ENCODE data around the gene SPON2. TPM values are rescaled to one million over a fixed set of nuclear protein-coding genes. Genes with fewer than 3 reads are reported as not detected.
A peak's percentile ranks its signal among the peaks of the same experiment; 100 is the strongest.

Gene SPON2
- total RNA-seq, 1 experiment from 2014 or later = 2.3 TPM

DNA sequence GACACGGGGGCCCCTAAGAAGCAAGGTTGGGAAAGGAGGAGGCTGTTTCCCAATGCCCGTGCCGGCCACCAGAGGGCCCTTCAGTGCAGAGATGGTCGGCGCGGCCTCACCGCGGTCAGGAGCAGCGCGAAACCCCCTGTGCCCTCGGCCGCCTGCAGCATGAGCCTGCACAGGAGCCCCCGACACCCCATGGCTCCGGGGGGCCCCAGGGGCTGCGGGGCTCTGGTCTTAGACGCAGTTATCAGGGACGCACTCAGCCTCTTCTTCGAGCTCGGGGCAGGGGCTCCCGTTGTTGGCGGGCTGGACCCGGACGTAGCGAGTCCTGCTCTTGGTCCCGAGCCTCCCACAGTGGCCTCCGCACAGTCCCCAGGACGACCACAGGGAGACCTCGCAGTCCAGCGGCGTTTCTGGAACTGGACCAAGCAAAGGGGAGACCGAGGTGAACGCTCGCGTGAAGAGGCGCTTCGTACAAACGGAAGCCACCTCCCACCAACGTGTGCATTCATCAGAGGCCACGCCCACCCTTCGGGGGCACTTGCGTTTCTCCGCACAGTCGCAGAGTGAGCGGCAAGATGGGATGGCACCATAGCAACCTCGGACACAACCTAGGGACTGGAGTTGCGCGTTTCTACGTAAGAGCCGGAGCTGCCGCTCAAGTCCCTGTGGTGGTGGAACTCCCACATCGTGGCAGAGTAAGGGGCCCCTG lies 5.0 kb downstream of the SPON2 start:
- TF ChIP-seq, protein P1, sequence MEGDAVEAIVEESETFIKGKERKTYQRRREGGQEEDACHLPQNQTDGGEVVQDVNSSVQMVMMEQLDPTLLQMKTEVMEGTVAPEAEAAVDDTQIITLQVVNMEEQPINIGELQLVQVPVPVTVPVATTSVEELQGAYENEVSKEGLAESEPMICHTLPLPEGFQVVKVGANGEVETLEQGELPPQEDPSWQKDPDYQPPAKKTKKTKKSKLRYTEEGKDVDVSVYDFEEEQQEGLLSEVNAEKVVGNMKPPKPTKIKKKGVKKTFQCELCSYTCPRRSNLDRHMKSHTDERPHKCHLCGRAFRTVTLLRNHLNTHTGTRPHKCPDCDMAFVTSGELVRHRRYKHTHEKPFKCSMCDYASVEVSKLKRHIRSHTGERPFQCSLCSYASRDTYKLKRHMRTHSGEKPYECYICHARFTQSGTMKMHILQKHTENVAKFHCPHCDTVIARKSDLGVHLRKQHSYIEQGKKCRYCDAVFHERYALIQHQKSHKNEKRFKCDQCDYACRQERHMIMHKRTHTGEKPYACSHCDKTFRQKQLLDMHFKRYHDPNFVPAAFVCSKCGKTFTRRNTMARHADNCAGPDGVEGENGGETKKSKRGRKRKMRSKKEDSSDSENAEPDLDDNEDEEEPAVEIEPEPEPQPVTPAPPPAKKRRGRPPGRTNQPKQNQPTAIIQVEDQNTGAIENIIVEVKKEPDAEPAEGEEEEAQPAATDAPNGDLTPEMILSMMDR (conservative IDR thresholded peaks at IDR 0.05) = peak; percentile 93
- H2AK5ac ChIP-seq (ENCODE audit: insufficient read length, low read length) = no peak overlapping the region
- H4K8ac ChIP-seq (replicated peaks; ENCODE audit: insufficient read length, low read depth, low read length) = no peak overlapping the region
- H3K18ac ChIP-seq (ENCODE audit: insufficient read length, low read depth, low read length) = peak overlapping the region; percentile 73
- no peak overlapping the region for H3K27ac Mint-ChIP-seq
- H2BK15ac ChIP-seq (ENCODE audit: low read depth, low read length) = no peak overlapping the region
- no CpG with 5 or more reads among the region's 51 CpGs for WGBS (ENCODE audit: extremely low coverage, insufficient read length, low lambda C conversion rate)
- DNase-seq = peak; percentile 95
- peaks cover 4 to 7% of the 10 kb centered on the region in 2 experiments; a peak in 3 of 4 replicates for H3K4me1 Mint-ChIP-seq
- H4K5ac ChIP-seq (ENCODE audit: insufficient read length, low read depth, low read length) = no peak overlapping the region
- H3K4ac ChIP-seq (ENCODE audit: low read depth, low read length) = no peak overlapping the region
- no peak overlapping the region for H2BK5ac ChIP-seq (ENCODE audit: insufficient read length, low read length)
- H3K27me3 ChIP-seq (ENCODE audit: insufficient read depth, low read length) = peaks cover 41% of the 10 kb centered on the region; the same call in 1 of the 2 replicates
- no peak overlapping the region for H2AFZ ChIP-seq (ENCODE audit: low read length)
- H3K27me3 Mint-ChIP-seq (ENCODE audit: low read depth) = peaks cover 88% of the 10 kb centered on the region
- no peak overlapping the region for H3T11ph ChIP-seq (ENCODE audit: low read length)
- H3K4me3 Mint-ChIP-seq = peak overlapping the region; percentile 55 to 76
- peaks cover 0 to 2% (median 1%) of the 10 kb centered on the region in 3 experiments; a peak in 3 of 7 replicates for H3K36me3 Mint-ChIP-seq (ENCODE audit: insufficient read depth in 1 of 3, low read depth in 3 of 3)
- H2BK20ac ChIP-seq (ENCODE audit: low read depth, low read length, poor library complexity, severe bottlenecking) = no peak overlapping the region
- H3K79me2 ChIP-seq (ENCODE audit: insufficient read depth, low read length) = no peaks in the 10 kb centered on the region
- H3K23me2 ChIP-seq (ENCODE audit: insufficient read length, low read depth, low read length, poor library complexity, severe bottlenecking) = peaks cover 8% of the 10 kb centered on the region
- no peak overlapping the region for H4K91ac ChIP-seq (ENCODE audit: insufficient read length, low read depth, low read length)
- no peak overlapping the region for H3K56ac ChIP-seq (ENCODE audit: insufficient read length, low read depth, low read length)
- peak overlapping the region; percentile 18; the same call in 1 of the 2 replicates for H3K14ac ChIP-seq (ENCODE audit: insufficient read depth, low read length)
- H2BK12ac ChIP-seq (ENCODE audit: insufficient read length, low read depth, low read length) = no peak overlapping the region
- no peaks in the 10 kb centered on the region for H3K9me3 ChIP-seq (ENCODE audit: control insufficient read depth, low read depth, low read length)
- no peak overlapping the region for H3K23ac ChIP-seq (ENCODE audit: insufficient read length, low read depth, low read length)
- H3K9me3 Mint-ChIP-seq = peaks cover 6 to 14% of the 10 kb centered on the region in 2 experiments
- H3K9ac ChIP-seq (ENCODE audit: extremely low read depth, insufficient read length, low read length) = peak overlapping the region; percentile 11
- peak overlapping the region; percentile 15 for H3K4me2 ChIP-seq (ENCODE audit: insufficient read depth, insufficient read length, low read length)
- no peaks in the 10 kb centered on the region for H3K79me1 ChIP-seq (ENCODE audit: insufficient read depth, low read depth, low read length, poor library complexity, severe bottlenecking)
- H3K4me1 ChIP-seq (ENCODE audit: insufficient read depth, low read length) = no peaks in the 10 kb centered on the region
- H3K27ac ChIP-seq (ENCODE audit: insufficient read length, low read depth, low read length) = no peak overlapping the region
- H4K20me1 ChIP-seq (ENCODE audit: control insufficient read depth, insufficient read depth, insufficient read length) = no peaks in the 10 kb centered on the region
- H2BK120ac ChIP-seq (ENCODE audit: low read depth, low read length, poor library complexity, severe bottlenecking) = no peak overlapping the region

Data from H9 (cell line).